Mesenteric fat pad (tissue), 1 donor: ENCODE results near the gene DNAH12. TPM values are rescaled to one million over a fixed set of nuclear protein-coding genes. Genes with fewer than 3 reads are reported as not detected.
"Not testable (repeated sequence)": the region's sequence is repeated elsewhere in the genome, so short reads cannot be mapped to it uniquely, and the experiment has no call there.

Experiments used
- DNase-seq: peaks from one replicate; pipeline ENCODE4 v3.0.0-alpha.2; 2020; ENCODE audit warnings: low spot score
- total RNA-seq: library from RNA; stranded (reverse); fragmentation: NEBNext Ultra II Directional; extraction: Animal tissue kit (Norgen Biotek cat#: 25700); gene quantifications from one replicate; pipeline ENCODE4 v1.2.1, GENCODE V29; 2021
- donor health status: DM: yes; HTN: yes; CAD: no.

Gene DNAH12
- total RNA-seq, 1 donor from 2014 or later = 0.06 TPM

DNA sequence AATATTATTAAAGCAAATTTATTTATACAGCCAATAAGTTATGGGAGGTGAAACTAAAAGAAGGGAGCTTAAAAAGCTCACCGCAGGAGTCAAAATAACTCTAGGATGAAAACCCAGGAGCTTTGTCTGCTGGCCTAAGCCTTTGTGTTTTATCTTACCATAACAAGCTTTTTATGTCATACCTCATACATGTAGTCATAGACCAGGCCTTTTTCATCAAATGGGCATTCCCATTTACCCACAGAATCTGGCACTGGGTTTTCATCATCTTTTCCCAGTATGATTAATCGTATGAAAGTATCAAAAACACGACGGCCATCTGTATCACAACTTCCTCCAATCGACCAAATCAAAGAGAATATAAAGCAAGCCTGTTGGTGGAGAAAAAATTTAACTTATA lies 122.8 kb downstream of the DNAH12 start:
- DNase-seq = no peak

DNA sequence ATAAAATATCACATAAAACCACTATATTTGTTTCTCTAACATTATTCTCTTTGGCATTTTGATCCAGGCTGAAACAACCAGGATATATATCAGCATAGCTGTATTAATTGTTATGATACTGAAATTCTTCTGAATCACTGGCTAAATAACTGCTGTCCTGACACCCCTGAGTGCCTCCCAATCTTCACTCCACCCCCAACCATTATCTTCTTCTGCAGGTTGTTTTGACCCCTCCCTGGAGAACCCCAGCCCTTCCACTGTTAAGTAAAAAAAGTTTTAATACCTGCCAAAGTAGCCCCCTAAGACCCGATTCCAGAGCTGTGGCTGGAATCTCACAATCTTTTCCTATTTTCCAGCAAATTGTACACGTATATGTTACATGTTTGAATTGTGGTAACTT lies 124.1 kb downstream of the DNAH12 start:
- no peak for DNase-seq

DNA sequence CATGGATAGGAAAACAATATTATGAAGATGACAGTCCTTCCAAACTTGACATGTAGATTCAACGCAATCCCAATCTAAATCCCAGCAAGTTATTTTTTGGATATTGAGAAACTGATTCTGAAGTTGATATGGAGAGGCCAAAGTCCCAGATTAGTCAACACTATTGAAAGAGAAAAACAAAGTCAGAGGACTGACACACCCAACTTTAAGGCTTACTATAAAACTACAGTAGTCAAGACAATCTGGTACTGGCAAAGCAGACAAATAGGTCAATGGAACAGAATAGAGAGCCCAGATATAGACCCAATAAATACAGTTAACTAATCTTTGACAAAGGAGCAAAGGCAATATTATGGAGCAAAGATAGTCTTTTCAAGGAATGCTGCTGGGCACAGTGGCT lies 132.4 kb downstream of the DNAH12 start:
- no peak for DNase-seq

DNA sequence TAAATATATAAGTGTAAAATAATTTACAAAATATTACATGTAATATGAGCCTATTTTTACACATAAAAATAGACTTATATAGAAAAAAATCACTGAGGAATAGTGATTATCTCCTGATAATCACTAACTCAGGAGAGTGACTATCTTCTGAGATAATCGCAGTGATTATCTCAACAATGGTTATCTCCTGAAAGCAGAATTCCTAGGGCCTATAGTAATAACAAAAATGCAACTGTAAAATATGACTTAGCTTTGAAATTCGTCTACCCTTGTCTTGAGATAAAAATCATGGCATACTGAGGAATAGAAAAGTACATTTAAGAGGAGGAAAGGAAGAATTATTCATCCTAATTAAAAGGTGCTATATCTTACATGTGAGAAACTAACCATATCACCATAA lies 134.7 kb downstream of the DNAH12 start:
- no peak for DNase-seq

DNA sequence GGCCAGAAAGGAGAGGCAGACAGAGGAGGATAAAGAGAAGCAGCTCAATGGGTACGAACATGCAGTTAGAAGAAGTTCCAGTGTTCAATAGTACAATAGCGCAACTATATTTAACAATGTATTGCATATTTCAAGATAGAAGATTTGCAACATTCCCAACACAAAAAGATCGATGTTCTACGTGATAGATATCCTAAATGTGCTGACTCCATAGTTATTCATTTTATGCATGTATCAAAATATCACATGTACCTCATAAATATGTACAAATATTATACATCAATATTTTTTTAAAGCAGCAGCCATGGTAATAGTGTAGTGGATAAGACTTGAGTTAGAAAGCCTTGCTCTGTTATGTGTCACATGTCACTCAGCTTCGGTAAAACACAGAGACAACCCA lies 141.5 kb downstream of the DNAH12 start:
- DNase-seq = no peak

DNA sequence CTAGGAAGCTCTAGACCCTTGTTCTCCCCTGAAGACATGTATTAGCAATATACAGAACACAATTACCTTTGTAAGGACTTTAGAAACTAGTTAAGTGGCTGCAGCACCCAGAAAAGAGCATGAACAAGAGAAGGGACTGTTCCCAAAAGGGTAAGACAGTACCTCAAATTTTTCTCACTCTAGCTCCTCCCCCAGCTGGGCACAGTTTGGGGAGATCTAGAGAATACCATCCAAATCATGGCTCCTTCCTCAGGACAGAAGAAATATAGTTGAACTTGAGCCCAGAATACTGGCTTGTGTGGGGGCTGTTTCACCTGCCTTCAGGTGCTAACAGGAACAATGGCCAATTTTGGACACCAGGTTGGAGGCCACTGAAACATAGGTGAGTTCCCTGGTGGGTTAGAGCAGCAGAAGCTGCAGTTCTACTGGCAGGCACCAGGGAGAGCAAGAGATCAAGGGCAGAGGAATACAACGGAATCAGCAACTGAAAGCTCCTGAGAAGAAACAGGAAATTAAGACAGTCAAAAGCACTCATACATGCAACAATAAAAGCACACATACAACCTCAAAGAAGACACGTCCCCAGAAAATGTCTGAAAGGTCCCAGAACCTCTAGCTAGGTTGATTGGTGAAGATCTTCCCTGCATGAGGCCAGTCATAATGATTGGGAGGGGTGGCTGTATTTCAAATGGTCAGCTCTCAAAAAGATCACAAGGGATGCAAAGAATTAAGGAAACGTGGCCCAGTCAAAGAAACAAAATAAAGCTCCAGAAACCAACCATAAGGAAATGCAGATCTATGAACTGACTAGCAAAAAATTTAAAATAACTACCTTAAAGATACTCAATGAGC lies 146.7 kb downstream of the DNAH12 start:
- no peak for DNase-seq

DNA sequence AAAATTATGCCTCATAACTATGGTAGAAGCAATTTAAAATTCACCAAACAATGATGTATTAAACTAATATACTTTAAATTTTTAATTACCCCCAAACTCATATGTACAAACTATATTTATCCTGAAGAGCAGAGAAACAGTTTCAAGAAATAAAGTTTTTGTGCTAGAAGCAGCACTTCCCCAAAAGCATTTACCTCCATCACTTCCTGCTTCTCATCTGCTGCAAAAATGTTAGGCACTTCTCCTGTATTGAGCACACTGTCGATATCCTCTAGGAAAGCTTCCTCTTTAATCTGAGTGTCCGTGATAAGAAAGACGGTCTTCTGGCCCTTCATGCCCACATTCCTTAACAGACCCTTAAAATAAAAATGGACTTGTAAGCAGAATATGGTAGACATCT lies 150.2 kb downstream of the DNAH12 start:
- DNase-seq = no peak

DNA sequence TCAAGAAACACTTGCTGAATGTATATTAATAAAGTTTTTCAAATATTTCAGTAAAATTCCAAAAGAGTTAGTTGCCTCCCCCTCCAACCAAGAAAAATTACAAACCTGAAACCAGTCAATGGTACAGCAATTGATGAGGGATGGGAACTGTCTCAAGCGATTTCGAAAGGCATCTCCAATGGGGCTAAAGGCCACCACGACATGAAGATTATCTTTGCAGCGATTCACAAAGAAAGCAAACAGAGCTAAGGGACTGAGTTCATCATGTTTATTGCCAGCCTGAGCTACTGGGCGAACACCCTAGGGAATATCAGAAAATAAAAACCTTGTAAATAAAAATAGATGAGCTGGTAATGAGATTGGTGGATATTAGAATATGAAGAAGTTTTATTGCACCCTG lies 152.4 kb downstream of the DNAH12 start:
- no peak for DNase-seq

DNA sequence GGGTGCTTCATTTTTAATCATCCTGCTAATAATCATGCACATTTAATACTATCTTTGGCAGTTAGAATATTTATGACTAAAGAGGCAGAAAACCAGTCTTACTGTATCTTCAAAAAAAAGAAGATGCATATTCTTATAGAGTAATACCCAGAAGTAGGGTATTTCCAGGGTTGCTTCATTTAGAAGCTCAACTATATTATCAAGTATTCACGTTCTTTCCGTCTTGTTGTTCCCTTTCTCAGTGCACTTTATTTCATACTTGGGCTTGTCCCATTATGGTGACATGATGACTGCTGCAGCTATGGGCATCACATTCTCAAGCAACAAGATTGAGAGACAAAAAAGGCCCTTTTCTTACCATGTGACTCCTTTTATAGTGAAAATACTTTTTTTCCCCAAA lies 154.9 kb downstream of the DNAH12 start:
- DNase-seq = no peak

DNA sequence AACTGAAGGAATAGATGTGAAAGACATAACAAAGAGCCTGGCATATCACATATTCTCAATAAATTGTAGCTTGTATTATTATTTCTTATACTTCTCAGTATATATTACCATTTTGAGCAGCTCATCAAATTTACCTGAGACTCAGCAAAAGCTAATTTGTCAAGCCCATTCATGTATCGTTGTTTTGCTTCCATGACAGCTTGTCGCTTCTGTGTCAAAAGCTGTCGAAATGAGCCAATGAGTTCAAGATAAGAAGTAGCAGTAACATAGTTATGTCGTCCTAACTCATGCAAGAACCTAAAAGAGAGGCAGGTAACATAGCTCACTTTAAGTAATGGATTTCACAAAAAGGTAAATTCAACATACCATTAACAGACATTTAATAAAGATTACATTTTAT lies 157.8 kb downstream of the DNAH12 start:
- no peak for DNase-seq

DNA sequence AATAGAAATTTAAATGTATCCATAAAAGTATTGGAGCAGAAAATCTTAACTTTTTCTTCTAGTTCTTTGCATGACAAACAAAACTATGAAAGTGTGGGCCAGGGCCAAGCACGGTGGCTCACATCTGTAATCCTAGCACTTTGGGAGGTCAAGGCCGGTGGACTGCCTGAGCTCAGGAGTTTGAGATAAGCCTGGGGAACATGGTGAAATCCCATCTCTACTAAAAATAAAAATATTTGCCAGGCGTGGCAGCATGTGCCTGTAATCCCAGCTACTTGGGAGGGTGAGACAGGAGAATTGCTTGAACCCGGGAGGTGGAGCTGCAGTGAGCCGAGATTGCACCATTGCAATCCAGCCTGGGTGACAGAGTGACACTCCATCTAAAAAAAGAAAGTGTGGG lies 158.6 kb downstream of the DNAH12 start:
- no peak for DNase-seq

DNA sequence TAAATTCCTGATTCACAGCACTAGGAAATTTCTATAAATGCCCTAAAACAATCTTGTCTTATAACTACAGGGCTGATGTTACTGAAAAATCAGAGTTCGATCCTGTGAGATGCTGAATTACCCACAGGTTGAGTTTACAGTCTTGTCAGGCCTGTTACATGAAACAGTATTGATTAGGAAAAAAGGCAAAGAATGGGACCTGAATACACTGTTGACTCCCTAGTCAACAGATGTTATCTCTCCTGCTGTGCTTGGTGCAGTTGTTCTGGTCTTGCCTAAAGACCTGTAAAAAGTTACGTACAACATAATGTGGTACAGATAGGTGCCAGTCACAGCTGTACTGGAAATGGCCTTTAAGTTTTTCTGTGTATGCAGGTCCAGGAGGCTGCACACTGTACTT lies 160.3 kb downstream of the DNAH12 start:
- DNase-seq = no peak

DNA sequence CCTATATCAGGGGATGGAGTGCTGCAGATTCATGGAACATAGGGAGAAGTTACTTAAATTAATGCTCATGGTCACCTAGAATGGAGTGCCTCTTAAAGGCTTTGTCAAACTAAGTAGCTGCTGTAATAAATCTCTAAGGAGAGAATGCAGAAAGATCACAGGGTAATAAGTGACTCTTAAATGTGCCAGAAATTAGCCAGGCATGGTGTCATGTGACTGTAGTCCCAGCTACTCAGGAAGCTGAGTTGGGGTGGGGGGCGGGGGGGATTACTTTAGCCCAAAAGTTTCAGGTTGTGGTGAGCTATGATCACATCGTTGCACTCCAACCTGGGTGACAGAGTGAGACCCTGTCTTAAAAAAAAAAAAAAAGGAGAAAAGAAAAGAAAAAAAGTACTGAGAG lies 160.7 kb downstream of the DNAH12 start:
- DNase-seq = no peak

DNA sequence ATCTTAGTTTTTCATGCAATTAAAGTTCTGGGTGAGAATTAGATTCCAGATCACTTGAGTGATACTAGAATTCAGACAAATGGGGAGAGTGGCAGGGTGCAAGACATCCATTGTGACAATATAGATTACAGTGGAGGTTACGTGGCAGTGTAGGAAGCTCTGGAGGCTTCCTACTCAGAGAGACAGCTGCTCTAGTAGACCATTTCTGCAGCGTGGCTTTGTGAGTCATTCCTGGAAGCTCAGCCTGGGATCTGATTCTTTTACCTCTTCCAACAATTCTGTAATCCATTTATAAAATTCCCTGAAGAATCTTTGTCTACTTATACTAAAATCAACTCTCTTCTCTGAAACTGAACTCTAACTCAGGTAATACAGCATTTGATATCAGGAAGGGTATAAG lies 161.2 kb downstream of the DNAH12 start:
- no peak for DNase-seq

DNA sequence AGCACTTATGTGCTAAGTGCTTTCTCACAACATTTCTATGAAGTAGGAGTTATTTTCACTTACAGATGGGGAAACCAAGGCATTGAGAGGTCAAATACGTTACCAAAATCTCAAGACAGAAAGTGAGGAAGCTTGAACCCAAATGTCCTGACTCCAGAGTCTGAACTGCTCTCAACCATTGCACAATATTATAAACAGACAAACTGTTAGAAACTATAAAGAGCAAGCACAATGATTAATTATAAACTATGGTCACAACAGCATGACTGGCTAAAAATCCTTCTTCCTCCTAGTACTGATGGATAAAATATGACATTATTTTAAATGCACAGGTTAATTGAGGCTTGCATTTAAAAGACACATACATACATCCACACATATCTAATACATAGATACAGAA lies 173.8 kb downstream of the DNAH12 start:
- DNase-seq = no peak

DNA sequence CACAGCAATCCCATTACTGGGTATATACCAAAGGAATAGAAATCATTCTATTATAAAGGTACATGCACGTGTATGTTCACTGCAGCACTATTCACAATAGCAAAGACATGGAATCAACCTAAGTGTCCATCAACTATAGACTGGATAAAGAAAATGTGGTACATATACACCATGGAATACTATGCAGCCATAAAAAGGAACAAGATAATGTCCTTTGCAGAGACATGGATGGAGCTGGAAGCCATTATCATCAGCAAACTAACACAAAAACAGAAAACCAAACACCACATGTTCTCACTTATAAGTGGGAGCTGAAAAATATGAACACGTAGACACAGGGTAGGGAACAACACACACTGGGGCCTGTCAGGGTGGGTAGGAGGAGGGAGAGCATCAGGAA lies 179.1 kb downstream of the DNAH12 start:
- not testable (repeated sequence) for DNase-seq

DNA sequence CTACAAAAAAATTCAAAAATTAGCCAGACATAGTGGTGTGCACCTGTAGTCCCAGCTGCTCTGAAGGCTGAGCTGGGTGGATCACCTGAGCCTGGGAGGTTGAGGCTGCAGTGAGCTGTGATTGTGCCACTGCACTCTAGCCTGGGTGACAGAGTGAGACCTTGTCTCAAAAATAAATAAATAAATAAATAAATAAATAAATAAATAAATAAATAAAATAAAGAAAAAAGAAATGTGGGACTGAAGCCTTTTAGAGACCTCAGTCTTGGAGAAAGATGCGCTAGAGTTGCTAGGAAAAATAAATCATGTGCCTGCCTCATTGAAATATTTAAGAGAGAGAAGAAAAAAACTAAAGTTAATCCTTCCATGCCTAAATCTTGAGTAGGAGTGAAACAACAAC lies 187.9 kb downstream of the DNAH12 start:
- not testable (repeated sequence) for DNase-seq

DNA sequence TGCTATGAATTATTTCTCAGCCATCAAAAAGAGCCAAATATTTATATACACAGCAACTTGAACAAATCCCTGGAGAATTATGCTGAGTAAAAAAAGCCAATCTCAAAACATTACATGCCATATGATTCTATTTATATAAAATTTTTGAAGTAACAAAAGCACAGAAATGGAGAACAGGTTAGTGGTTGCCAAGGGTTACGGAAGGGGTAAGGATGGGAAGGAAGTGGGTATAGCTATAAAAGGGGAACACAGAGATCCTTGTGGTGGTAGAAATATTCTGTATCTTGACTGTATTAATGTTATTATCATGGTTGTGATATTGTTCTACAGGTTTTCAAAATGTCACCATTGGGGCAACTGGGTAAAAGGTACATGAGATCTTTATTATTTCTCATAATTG lies 189.4 kb downstream of the DNAH12 start:
- no peak for DNase-seq

DNA sequence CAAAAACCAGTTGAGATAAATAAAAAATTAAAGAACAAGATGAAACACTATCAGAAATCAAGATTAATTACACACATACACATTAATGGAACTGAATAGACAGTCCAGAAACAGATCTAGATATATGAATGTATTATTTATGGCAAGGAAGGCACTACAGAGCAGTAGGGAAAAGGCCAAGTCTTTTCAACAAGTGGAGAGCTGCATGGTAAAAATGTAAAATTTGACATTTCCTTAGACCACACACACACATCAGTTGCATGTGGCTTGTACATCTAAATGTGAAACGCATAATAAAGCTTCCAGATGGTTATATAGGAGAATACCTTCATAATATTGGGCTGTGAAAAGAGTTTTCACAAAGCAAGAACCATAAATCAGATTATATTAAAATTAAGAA lies 193.9 kb downstream of the DNAH12 start:
- DNase-seq = no peak

DNA sequence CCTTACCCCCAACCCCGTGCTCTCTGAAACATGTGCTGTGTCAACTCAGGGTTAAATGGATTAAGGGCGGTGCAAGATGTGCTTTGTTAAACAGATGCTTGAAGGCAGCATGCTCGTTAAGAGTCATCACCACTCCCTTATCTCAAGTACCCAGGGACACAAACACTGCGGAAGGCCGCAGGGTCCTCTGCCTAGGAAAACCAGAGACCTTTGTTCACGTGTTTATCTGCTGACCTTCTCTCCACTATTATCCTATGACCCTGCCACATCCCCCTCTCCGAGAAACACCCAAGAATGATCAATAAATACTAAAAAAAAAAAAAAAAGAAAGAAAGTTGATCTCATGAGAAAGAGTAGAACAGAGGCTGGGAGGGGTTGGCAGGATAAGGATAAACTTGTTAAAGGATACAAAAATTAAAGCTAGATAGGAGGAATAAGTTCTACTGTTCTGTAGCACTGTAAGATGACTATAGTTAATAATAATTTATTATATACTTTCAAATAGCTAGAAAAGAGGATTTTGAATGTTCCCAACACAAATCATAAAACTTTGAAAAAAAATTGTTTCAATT lies 205.0 kb downstream of the DNAH12 start:
- not testable (repeated sequence) for DNase-seq

DNA sequence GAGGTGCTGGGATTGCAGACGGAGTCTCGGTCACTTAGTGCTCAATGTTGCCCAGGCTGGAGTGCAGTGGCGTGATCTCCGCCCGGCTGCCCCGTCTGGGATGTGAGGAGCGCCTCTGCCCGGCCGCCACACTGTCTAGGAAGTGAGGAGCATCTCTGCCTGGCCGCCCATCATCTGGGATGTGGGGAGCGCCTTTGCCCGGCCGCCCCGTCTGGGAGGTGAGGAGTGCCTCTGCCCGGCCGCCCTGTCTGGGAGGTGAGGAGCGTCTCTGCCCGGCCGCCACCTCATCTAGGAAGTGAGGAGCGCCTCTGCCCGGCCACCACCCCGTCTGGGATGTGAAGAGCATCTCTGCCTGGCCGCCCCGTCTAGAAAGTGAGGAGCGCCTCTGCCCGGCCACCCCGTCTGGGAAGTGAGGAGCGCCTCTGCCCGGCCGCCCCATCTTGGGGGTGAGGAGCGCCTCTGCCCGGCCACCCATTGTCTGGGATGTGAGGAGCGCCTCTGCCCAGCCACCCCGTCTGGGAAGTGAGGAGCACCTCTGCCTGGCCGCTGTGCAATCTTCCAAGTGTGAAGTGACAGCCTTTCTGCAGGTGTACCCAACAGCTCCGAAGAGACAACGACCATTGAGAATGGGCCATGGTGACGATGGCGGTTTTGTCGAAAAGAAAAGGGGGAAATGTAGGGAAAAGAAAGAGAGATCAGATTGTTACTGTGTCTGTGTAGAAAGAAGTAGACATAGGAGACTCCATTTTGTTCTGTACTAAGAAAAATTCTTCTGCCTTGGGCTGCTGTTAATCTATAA lies 205.7 kb downstream of the DNAH12 start:
- DNase-seq = not testable (repeated sequence)

DNA sequence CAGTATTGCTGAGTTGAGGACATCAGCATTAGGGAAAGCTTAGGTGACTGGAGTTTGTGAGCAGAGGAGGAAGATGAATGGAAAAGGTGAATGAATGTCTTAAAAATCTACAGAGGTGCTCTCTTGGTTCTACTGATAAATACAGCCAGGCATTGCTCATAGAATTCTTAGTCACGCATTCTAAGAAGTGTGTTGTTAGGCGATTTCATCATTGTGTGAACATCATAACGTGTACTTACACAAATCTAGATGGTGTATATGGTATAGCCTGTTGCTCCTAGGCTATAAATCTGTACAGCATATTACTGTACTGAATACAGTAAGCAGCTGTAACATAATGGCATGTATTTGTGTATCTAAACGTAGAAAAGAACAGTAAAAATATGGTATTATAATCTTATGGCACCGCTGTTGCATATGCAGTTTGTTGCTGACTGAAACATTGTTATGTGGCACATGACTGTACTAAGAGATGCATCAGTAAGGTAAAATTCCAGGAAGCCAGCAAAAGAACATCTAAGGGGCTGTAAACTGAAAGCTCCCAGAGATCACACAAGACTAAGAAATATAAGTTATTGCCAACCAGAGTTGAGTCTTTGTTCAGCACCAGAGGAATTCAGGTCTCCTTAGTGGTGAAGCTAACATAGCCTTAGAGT lies 208.7 kb downstream of the DNAH12 start:
- DNase-seq = no peak
